ENCODE results near the gene MSL1. TPM values are rescaled to one million over a fixed set of nuclear protein-coding genes. Genes with fewer than 3 reads are reported as not detected.

Gene MSL1
- total and polyA plus RNA-seq, 9 of the 15 experiments (the other 6 are each of a cell fraction or from before 2014, with no cell fraction given) = 13.8 to 120 (median 61.9) TPM

GRCh38 chr17:40173778-40174135, 52.0 kb downstream of the MSL1 start (continued):
- TF ChIP-seq FOXP1 (CRISPR knock-in tag; IDR thresholded peaks at IDR 0.05) (no peak), RBM25 (IDR thresholded peaks at IDR 0.05; ENCODE audit: low read depth, low read length, severe bottlenecking) (no peak), ZMIZ1 (IDR thresholded peaks at IDR 0.05; ENCODE audit: low read depth in 2 of 2, low read length in 2 of 2) (no peak), DLX4 (CRISPR knock-in tag; IDR thresholded peaks at IDR 0.05) (no peak), RBM14 (IDR thresholded peaks at IDR 0.05; ENCODE audit: borderline replicate concordance, insufficient read depth, low read depth, low read length) (no peak)
- TF ChIP-seq, protein P1, sequence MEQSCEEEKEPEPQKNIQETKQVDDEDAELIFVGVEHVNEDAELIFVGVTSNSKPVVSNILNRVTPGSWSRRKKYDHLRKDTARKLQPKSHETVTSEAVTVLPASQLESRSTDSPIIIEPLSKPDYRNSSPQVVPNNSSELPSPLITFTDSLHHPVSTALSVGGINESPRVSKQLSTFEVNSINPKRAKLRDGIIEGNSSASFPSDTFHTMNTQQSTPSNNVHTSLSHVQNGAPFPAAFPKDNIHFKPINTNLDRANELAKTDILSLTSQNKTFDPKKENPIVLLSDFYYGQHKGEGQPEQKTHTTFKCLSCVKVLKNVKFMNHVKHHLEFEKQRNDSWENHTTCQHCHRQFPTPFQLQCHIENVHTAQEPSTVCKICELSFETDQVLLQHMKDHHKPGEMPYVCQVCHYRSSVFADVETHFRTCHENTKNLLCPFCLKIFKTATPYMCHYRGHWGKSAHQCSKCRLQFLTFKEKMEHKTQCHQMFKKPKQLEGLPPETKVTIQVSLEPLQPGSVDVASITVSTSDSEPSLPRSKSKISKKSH (CRISPR knock-in tag; IDR thresholded peaks at IDR 0.05) = no peak
